DMS79 (cell line): ENCODE results near the gene CYFIP1.

Source experiments
- DNase-seq: peaks from one replicate; lab custom pipeline; 2025; lab: John Stamatoyannopoulos, UW

Gene CYFIP1

GRCh38 chr15:22967084-22967770, 12.9 kb downstream of the CYFIP1 start:
- DNase-seq: no peak

DNA sequence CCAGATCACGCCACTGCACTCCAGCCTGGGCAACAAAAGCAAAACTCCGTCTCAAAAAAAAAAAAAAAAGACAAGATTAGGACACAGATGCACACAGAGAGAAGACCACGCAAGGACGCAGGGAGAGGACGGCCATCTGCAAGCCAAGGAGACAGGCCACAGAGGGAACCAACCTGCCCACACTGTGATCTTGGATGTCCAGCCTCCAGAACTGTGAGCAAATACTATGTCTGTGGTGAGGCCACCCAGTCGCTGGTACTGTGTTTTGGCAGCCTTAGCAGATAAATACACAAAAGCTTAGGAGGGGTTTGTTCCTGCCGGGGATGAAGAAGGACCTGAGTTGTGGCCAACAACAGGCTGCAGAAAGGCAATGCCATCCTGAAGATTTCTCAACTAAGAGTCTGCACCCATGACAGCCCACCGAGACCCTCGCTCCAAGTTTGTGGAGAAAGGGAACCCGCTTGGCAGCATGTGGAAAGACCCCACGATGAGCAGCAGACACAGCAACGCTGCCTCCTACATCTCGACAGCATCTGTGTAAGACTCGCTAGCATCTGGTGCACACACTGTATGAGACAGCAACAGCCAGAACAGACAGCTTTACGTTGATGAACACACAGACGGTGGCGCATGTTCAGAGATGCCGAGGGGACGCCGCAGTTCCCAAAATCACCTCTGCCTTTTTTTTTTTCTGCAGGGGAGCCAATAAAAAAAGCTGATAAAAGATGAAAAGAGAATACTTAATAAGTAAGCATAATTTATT, 13.7 kb downstream of the CYFIP1 start:
- DNase-seq: no peak

DNA sequence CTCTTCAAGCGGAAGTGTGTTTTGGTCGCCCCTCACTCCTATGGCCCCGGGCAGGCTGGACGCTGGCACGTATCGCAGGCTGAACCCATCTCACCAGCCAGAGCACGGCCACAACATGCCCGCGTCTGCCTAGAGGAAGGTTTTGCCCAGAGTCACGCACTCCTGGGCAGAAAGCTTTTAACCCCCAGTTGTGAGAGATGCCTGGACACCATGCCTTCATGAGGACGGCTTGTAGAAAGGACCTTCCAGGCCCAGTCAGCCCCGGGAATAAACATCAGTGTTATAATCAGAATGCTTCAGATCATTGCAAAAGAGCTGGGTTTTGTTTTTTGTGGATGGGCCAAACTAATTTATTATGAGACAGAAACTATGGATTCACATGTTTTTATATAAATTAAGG, 16.5 kb downstream of the CYFIP1 start:
- DNase-seq: no peak

- no peak for DNase-seq
Measured at GRCh38 chr15:22962611-22963010, 17.6 kb downstream of the CYFIP1 start.

- no peak for DNase-seq
Measured at GRCh38 chr15:22961762-22962161, 18.4 kb downstream of the CYFIP1 start.

DNA sequence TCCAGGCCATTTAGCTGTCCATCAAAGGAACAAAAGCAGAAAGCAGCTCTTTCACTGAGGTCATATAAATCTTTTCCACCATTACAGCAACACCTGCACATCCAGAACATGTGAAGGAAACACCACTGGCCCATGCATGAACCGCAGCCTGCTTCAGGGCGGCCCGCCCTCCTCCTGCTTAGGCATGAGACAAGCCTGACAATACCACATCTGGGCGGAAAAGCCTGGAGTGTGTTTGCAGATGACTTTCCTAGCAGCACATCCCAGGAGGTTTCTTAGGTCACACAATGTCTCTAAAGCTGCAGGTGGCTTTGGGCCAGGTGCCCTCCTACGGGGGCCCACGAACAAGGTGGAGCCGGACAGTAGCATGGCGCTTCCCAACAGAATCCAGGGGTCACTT, 19.6 kb downstream of the CYFIP1 start:
- DNase-seq: no peak

DNA sequence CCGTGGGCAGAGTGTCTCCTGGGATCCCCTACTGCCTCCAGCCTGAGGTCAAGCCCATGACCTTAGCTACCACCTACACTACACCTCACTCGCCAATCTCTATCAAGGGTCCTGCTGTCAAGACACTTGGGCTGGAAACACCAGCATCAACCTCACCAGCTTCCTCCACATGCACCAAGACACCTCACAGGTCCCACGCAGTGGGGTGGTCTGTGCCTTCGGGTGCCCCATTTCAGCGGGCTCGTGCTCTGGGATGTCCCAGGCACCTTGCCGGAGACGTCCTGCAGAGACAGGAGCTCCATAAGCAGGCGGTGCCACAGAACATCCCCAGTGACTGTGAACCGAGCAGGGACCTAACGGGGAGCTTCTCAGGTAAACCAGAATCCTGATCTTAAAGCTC, 20.0 kb downstream of the CYFIP1 start:
- DNase-seq: no peak

DNA sequence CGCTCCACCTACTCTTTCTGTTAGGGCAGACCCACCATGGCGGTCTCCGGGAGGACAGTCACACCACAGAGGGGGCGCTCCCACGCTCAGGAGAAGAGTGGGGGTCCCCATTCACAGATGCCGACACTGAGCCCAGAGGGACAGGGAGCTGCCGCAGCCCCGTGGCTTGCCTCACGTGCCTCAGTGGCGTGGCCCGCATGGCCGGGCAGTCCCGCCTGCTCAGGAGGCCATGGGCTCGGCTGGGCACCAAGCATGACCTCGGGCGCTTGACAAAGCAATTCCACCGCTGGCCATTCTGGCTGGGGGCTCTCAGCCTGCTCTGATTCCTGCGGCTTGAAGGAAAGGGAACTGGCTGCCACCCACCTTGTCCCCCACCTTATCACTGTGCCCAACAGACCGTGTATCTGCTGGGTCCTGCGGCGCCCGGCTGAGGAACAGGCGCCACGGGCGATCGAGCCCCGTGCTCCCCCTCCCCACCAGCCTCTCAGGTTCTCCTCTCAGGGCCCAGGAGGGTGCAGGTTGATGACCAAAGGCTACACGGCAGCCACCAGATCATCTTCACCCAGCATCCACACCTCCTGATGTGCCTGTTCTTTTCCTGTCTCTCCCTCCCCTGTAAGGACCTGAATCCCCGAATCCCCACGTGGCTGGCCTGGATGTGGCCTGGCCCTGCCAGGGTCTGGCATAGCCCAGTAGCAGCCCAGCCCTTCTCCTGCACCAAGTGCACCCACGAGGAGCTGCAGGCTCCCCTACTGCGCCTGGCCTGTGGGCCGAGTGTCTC, 20.7 kb downstream of the CYFIP1 start:
- DNase-seq: no peak

DNA sequence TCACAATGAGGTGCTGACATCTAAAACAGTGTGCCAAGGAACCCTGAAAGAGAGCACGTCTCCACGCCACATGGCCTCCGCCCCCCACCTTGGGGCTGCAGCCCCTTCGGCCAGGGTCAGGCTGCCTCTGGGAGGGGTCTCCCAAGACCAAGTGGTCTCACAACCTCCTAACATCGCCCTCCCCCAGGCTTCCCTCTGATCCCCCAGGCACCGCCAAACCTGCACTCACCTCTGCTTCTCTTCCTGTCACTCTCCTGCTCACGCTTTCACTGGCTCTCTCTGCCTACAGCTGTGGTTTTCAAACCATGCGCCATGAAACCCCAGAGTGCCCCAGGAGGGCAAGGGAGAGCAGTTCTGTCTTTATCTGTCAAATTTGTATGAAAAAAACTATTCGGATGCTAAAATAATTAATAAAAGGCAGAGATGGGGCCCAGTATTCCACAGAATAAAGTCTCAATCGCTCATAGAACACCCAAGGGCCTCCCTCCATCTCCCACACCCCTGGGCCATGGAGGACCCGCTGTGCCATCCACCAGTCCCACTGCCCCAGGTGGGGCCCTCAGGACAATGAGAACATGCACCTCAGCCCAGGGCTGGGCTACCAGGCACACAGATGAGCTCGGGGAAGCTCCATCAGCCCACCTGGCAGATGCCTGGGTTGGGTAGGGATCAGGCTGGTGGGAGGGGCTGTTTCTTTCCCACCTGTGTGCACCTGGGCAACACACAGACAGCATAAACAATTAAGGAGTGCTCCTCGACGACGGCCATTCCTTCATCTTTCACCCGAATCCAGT, 21.5 kb downstream of the CYFIP1 start:
- DNase-seq: no peak

GRCh38 chr15:22956978-22957260, 23.2 kb downstream of the CYFIP1 start:
- DNase-seq: no peak

DNA sequence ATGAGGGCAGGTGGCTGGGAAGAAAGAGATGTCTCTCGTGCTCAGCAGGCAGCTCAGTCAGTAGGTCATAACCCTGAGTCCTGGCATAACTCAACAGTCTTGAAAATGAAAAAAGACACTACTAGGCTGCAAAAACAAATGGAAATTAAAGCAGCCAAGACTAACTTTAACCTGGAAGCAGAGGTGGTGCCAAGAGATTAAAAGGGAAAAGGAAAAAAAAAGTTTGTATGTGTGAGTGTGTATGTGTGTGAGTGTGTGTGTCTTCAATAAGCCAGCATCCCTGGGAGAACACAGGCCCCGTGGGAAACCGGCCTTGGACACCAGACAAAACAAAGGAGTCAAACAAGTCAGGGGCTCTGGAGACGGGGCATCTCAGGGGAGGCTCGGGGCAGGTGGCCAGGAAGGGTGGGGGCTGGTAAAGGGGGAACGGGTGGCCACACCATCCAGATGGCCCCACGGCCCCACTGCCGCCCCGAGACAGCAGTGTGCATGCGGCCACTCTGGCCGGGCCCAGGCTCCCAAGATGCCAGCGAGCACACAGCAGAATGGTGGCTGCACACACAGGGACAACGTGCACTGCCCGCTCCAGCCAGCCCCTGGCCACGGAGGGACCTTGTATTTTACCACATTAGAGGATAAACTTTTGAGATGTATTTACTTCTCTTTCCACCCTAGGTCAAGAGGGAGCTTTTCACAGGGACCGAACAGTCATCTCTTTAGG, 23.8 kb downstream of the CYFIP1 start:
- DNase-seq: no peak

DNA sequence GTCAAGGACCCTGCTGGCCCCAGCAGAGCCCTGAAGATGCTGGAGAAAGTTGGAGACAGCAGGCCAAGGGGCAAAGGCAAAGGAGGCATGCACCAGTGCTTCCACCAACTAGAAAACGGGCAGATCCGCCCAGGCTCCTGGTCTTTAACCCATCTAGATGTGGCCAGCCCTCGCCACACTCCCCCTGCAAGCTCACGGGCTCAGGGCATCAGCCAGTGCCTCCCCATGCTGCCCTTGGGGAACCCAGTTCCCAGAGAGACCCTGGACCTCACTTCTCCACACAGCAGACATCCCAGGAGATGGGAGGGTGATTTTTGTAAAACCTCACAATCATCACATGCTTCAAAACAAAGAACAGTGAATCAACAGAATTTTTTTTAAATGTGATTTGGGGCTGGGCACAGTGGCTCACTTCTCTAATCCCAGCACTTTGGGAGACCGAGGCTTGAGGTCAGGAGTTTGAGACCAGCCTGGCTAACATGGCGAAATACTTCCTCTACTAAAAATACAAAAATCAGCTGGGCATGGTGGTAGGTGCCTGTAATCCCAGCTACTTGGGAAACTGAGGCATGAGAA, 24.5 kb downstream of the CYFIP1 start:
- no peak for DNase-seq

DNA sequence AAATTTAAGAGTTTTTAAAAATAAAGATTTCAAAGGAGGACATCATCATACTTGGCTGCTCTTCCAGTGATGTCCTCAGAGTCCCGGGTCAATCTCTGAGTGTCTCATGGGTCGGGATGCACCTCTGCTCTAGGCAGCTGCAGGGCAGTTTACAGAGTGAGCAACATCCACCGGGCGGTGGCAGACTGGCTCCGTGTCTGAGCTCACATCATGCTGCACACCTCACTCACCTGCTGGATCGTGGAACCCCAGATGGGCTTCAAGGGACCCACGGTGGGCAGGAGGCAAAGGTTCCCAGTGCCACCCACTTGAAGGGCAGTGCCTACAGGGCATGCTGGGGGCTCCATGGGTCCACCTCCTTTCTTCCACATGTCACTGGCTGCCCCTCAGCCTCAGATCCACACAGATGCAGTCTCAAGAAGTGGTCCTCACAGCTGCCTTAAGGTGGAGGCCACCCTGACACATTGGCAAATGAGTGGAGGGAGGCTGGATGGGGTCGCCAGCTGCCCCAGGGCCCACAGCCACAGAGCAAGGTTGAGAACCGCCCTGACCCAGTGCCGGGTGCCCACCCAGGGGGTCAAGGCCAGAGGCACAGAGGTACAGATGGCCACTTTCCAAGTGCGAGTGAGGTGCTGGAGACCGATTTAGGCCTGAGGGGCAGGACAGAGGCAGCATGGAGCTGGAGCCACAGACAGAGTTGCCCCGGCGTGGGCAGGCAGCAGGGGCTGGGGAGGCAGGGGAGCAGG, 25.2 kb downstream of the CYFIP1 start:
- no peak for DNase-seq

- no peak for DNase-seq
Measured at GRCh38 chr15:22954326-22954725, 25.8 kb downstream of the CYFIP1 start.

DNA sequence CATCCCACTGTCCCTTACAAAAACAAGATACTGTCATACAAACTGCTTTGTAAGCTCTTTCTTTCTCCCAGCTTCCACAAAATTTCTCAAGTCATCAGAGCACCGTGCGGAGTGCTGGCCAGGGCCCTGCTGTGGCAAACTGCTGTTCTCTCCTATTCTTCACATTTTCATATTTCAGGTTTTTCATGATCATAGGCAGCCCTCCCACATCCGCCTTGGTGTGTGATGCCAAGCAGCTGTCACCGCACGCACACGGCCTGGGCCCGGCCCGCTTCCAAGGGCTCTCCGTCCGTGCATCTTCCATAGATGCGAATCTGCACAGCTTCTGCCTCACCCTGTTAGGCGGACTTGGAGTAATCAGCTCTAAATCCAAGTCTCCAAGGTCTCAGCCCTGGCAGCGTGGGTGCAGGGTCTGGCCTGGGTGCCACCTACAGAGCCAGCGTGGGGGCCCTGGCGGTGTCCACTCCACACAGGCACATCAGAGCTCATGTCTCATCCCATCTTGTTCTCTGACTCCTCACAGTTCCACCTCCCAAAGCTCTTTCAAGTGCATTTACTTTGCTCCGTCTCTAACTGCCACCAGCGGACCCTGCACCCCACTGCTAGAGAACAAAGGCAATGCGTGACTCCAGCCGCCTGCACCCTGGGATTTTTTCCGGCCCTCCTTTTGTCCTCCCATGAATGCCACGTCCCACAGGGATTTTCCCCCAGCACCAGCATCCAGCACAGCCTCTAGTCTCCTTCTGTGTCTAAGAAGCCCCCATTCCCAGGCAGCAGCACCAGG, 27.2 kb downstream of the CYFIP1 start:
- no peak for DNase-seq

- DNase-seq: no peak
Measured at GRCh38 chr15:22951381-22952280, 28.5 kb downstream of the CYFIP1 start.

GRCh38 chr15:22951031-22951380, 29.2 kb downstream of the CYFIP1 start:
- no peak for DNase-seq

DNA sequence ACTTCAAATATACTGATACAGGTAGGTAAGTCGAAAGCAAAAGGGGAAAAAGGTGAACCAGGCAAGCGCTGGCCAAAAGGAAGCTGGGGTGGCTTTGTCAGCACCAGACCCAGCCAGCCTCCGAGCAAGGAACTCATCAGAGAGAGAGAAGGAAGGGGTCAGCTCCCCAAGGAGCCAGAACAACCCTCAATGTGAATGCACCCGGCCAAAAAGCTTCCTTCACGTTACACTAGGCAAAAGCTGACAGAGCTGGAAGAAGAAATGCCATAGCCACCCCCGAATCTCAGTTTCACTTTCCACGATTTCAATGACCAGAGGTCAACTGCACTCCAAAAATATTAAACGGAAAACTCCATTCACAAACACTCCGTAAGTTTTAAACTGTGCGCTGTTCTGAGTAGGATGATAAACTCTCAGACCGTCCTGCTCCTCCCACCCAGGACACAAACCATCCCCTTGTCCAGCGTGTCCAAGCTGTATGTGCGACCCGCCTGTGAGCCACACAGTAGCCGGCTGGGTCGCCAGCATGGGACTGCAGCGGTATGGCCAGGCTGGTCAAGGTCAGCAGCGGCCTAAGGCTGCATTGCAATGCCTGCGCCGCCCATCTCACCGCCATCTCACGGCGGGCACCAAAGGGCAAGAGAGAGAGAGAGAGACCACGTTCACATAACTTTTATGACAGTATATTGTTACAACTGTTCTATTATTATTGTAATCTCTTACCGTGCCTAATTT, 29.7 kb downstream of the CYFIP1 start:
- no peak for DNase-seq
